Neuron (in vitro differentiated cells): ENCODE results near the gene MPV17.

Experiments used
- H2AFZ ChIP-seq: one replicate; pipeline ENCODE4 v1.6.1; 2013; ENCODE audit warnings: low read depth, mild to moderate bottlenecking, inconsistent platforms, low read length, moderate library complexity
- H3K27me3 ChIP-seq: one replicate; pipeline ENCODE4 v1.6.1; 2013; ENCODE audit warnings: low read length; ENCODE audit not compliant: insufficient read depth
- H3K36me3 ChIP-seq: one replicate; pipeline ENCODE4 v1.6.1; 2013; ENCODE audit warnings: low read length; ENCODE audit not compliant: insufficient read depth
- H3K4me1 ChIP-seq: one replicate; pipeline ENCODE4 v1.6.1; 2013; ENCODE audit warnings: low read length; ENCODE audit not compliant: insufficient read depth
- H3K4me3 ChIP-seq: 2 replicates; pipeline ENCODE4 v1.5.1; 2013; ENCODE audit warnings: mild to moderate bottlenecking, low read length, moderate library complexity
- H3K9me3 ChIP-seq: one replicate; pipeline ENCODE4 v1.6.1; 2013; ENCODE audit warnings: low read length

MPV17 gene

DNA sequence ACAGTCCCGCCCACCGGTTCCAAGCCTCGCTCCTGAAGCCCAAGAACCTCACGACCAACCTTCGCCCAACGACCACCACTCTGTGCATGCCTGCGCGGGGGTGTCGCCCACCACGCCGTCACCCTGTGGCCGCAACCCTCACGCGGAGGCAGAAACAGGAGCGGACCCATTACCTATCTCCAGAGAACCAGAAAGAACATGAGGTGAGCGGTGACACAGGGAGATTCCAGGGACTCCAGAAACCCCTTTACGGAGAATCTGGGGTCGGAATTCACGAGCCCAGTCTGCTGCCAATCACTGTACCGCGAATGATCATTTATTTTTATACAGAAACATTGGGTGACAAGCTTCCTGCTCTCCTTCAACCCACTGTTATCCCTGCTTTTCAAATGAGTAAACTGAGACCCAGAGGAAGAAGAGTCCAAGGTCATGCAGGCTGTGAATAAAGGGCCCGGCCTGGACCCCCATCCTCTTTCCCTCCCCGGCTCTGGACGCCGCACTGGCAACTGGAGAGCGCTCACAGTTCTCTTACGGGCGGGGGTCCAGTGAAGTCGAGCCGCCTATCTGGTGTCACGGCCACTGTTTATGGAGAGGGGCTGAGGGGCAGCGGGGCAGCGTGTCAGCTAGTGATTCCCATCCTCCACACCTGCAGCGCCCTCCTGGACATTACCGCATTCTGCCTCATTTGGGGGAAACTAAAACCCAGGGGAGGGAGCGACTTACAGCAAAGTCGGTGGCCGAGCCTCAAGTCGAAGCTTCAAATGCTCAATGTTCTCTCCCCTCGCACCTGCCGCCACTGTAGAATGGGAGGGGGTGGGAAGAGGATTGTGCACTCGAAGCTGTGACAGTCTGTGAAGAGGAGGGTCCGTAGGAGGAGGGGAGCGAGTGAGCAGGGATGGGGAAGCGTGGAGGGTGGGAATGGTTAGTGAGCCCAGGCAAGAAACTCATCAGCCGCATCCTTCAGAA, 59.3 kb downstream of the MPV17 start:
- H3K27me3 ChIP-seq = peaks cover 82% of the 10 kb centered on the region

DNA sequence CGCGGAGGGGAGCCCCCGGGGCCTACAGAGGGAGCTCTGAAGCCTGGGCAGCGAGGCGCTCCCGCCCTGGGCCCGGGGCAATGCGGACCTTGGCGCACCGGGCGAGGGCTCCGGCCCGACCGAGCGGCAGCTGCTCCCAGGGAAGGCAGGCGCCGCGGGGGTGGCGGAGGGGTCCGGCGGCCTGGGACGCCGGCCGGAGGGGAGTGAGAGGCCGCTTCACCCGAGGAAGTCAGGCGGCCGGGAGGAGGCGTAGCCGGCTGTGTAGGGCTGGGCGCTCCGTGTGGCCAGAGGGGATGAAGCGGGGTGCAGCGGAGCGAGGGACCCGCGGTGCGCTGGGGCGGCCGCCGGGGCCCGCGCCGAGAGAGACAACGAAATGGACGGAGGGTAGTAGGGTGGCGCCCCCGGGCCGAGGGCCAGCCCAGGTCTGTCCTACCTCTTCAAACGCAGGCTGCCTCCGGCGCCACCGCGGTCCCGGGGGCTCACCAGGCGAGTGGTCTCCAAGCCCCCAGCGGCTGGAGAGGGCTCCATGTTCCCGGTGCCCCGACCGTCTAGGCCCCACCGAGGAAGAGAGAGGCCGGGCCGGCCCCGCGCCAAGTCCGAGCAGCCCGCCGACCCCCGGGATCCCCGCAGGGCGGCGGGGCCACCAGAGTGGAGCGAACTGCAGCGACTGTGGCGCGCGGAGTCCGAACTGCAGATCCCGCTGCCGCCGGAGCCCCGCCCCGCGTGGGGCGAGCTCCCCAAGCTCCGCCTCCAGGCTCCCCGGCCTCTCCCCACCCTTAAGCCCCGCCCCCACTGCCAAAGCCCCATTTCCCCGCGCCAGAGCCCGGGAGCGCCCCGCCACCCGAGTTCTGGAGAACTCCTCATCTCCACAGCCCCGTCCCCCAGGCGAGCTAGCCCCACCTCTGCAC, 60.3 kb downstream of the MPV17 start, which contains the start of gene SLC30A3:
Gene SLC30A3 (minus strand): TSS at position 669 of the 908 bp plus-strand sequence. CDS start 141 bp downstream, at position 528.
- Histone ChIP-seq H3K36me3 (no peaks in the 10 kb centered on the region), H3K4me1 (peaks cover 14% of the 10 kb centered on the region)

More for the DNA sequence above, 59.3 kb downstream of the MPV17 start:
- peaks cover 14% of the 10 kb centered on the region for H3K4me1 ChIP-seq
- H2AFZ ChIP-seq = peak overlapping the region; percentile 64
- H3K9me3 ChIP-seq = no peaks in the 10 kb centered on the region
- H3K4me3 ChIP-seq = no peak overlapping the region
- H3K36me3 ChIP-seq = no peaks in the 10 kb centered on the region

DNA sequence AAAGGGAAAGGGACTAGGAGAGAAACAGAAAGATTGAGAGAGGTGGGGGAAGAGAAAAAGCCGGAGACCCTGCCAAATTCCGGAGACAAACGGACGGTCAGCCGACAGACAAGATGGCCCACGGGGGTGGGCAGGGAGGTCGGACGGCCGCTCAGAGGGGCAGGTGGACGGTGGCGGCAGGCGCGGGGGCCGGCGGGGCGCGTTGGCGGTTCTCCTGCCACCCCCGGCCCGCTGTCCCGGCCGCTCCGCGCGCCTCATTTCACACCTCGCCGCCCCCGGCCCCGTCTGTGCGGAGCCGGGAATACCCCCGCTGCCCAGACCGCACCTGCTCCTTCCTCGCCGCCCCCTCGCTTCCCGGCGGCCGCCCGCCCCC, 61.0 kb downstream of the MPV17 start:
- Histone ChIP-seq H3K27me3 (peaks cover 86% of the 10 kb centered on the region), H3K4me1 (peaks cover 14% of the 10 kb centered on the region), H3K4me3 (no peak overlapping the region), H3K36me3 (no peaks in the 10 kb centered on the region), H2AFZ (peak overlapping the region; percentile 49), H3K9me3 (no peaks in the 10 kb centered on the region)

More for the DNA sequence above, 60.3 kb downstream of the MPV17 start, which contains the start of gene SLC30A3:
- peak within 1 kb of the TSS; percentile 49 for H2AFZ ChIP-seq
- no peaks in the 10 kb centered on the region for H3K9me3 ChIP-seq
- H3K4me3 ChIP-seq = peak within 1 kb of the TSS; percentile 9
- H3K27me3 ChIP-seq = peaks cover 84% of the 10 kb centered on the region

DNA sequence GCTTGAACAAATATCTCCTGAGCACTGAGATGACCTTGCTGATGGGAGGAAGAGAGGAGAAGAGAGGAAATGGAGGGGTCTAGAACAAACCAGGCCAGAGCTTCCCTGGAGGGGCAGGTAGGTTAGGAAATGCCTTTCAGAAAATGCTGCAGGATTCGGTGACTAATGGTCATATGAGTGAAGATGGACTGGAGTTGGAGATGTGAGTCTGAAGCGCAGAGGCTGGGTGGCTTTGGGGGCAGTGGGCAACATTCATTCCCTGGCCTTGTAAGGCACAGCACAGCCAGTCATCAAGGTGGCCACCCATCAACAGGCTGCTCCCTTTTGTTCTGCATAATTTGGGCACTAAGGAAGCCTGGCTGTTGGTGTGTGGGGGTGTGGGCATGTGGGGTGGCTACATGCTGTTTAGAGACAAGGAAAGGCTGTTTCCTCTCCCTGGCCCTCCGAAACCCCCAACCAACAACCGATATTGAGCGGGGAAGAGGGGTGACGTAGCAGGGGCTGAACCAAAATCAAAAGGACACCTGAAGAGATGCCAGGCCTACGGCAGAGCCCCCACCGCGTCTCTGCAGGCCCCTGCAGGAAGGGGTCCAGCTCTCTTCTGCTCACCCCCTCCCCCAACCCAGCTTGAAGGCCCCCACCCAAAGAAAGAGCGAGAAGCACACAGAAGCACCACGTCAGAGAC, 61.5 kb downstream of the MPV17 start:
- Histone ChIP-seq H3K4me1 (peaks cover 14% of the 10 kb centered on the region), H3K9me3 (no peaks in the 10 kb centered on the region), H3K36me3 (no peaks in the 10 kb centered on the region), H3K4me3 (no peak overlapping the region), H2AFZ (peak overlapping the region; percentile 49), H3K27me3 (peaks cover 89% of the 10 kb centered on the region)
